HG03575 (cell line): ENCODE measurements around the gene HNRNPH2.

Experiments
- ATAC-seq: cut with Tn5 transposase; IDR thresholded peaks from one replicate; pipeline ENCODE4 v1.9.1; 2021; ENCODE audit not compliant: unreplicated experiment, insufficient number of reproducible peaks, low FRiP score; ENCODE audit errors: extremely low read depth

The HNRNPH2 gene

DNA sequence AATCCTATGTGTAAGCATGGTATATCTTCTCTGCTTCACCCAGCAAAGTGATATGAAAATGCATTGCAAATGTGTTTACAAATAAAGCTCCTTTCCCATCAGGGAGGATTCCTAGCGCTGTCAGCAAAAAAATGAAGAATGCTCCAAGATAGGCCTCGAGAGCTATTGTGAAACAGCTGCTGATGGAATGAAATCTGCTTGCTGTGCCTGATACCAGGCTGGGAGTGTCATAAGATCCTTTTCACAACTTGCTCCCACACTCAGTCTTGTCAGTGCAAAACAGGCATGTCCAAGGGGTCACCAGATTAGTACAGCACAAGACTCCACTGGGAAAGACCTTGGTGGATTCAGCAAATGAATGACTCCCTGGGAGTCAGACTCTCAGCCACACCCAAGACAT lies 34.1 kb downstream of the HNRNPH2 start:
- ATAC-seq, result no peak

DNA sequence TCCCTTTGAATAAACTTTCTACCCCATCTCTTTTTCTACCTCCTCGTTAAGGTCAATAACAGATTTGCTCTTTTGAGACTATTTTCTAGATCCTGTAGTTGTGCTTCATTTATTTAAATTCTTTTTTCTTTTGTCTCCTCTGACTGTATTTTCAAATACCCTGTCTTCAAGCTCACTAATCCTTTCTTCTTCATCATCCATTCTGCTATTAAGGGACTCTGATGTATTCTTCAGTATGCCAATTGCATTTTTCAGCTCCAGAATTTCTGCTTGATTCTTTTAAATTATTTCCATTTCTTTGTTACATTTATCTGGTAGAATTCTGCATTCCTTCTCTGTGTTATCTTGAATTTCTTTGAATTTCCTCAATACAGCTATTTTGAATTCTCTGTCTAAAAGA lies 41.3 kb downstream of the HNRNPH2 start:
- no peak for ATAC-seq

DNA sequence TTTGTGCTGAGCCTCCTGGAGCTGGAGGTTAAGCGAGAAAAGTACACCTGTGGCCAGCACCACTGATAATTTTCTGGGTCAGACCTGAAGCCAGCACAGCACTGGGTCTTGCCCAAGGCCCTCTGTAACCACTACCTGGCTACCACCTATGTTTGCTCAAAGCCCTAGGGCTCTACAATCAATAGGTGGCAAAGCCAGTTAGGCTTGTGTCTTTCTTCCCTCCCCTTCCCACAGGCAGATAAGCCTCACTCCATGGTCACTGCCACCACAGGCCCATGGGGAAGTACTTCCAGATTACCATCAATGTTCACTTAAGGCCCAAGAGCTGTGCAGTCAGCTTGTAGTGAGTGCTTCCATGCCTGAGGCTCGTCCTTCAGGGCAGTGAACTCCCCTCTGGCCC lies 42.1 kb downstream of the HNRNPH2 start:
- ATAC-seq, result no peak

DNA sequence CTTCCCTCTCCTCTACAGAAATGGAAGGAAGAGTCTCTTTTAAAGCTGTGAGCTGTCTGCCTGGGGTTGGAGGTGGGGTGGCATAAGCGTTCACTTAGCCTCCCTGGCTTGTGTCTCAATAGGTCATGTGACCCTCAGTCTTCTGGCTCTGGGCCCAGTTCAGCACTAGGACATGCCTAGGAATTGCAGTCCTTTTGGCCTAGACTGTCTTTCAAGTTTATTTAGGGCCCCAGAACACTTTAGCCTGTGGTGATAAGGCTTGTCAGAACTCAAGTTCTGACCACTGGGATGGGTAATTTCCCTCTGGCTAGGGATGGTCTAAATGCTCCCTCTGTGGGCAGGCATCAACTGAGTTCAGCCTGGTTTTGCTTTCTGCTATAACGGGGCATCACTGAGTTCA lies 42.9 kb downstream of the HNRNPH2 start:
- ATAC-seq, result no peak

DNA sequence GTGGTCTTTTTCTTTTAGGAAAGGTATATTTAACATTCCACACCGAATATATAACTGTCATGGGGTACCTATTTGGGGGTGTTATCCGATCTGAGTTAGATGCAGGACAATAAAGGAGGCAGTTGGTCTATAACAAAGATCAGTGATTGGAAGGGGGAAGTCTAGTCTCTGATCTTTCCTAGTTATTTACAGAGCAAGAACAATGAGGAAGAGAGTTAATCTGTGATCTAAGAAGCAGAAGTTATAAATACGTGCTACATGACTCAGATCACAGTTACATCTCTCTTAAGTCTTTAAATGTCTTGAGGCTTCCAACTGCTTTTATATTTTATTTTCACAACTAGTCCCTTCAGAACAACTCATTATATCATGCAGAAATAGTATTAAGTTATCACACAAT lies 44.0 kb downstream of the HNRNPH2 start:
- no peak for ATAC-seq

- ATAC-seq, result no peak
Observed at GRCh38 chrX:101460669-101461068, 52.6 kb downstream of the HNRNPH2 start.

DNA sequence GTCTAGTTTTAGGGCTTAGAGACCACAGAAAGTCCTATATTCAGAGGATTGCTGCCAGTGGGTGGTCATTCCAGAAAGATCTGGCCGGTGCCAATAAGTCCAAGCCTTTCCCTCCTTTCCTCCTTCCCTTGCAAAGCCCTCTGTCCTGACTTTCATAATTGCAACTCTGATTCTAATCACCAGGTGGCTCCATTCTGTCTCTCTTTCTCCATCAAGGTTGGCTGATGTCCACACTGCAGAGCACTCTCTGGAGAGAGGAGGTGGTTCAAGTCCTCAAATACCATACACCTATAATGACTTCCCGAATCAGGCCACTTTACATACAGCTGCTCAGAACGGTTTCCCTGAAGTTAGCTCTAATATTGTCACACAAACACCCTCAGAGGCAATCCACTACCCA lies 54.9 kb downstream of the HNRNPH2 start:
- no peak for ATAC-seq
